Loucy (cell line): ENCODE results near the gene FBXO4.

Experiments used
- CTCF ChIP-seq: fragments of 200-600 bp; sonication (generic); conservative IDR thresholded peaks from 2 replicates; pipeline ENCODE4 v1.5.1; 2014; ENCODE audit warnings: mild to moderate bottlenecking, antibody characterized with exemption, low read length
- EZH2phosphoT487 ChIP-seq: fragments of 200-600 bp; IDR thresholded peaks from 2 replicates; pipeline ENCODE4 v1.6.1; 2018; ENCODE audit warnings: antibody characterized with exemption, mild to moderate bottlenecking, moderate library complexity, borderline replicate concordance

DNA sequence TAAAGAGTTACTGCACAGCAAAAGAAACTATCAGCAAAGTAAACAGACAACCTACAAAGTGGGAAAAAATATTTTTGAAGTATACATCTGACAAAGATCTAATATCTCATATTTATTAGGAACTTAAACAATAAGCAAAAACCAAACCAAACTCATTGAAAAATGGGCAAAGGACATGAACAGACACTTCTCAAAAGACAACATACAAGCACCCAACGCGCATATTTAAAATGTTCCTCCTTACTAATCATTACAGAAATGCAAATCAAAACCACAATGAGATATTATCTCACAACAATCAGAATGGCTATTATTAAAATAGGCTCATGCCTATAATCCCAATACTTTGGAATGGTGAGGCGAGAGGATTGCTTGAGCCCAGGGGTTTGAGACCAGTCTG, 48.0 kb downstream of the FBXO4 start:
- no peak for TF ChIP-seq CTCF
- no peak for TF ChIP-seq EZH2phosphoT487
